ENCODE measurements around the gene APCDD1L. TPM values are rescaled to one million over a fixed set of nuclear protein-coding genes. Genes with fewer than 3 reads are reported as not detected.
A peak's percentile ranks its signal among the peaks of the same experiment; 100 is the strongest.

The APCDD1L gene
- total RNA-seq, 1 donor from 2014 or later, result 0.54 TPM

DNA sequence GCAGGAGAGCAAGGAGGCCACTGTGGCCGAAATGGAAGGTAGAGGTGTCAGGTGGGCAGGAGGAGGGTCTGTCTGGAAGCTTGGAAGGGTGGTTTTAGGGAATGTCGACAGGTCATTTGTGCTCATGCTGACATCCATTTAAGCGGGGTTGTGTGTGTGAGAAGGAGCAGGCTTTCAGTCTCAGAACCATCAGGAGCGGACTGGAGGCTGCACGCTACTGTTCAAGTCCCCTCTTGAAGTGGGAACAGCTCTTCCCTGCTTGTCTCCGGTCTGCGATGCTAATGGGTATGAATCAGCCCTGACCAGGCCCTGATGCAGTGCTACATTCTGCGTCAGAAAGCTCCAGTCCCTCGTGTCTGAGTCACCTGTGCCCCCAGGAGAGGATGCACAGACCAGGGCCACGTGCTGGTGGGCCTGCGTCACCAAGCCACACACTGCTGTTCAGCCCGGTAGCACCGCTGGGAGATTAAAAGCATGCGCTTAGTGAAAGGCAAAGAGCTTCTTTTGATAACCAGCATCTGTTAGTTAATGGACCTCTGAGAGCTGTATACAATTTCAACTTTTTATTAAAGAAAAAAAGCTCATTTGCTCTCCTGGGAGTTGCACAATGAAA, 58.0 kb downstream of the APCDD1L start:
- no peak for DNase-seq
- intact Hi-C loops (cut with DNase I), result no loop called here
- peak; percentile 47 for ATAC-seq (ENCODE audit: poor library complexity)

- DNase-seq, result no peak
- intact Hi-C loops (cut with DNase I), result no loop called here
- no peak for ATAC-seq (ENCODE audit: poor library complexity)
Measured at GRCh38 chr20:58454460-58454859, 60.7 kb downstream of the APCDD1L start.

- intact Hi-C loops (cut with DNase I), result no loop called here
- DNase-seq, result no peak
- peak; percentile 57 for ATAC-seq (ENCODE audit: poor library complexity)
Measured at GRCh38 chr20:58453391-58453790, 61.8 kb downstream of the APCDD1L start.

DNA sequence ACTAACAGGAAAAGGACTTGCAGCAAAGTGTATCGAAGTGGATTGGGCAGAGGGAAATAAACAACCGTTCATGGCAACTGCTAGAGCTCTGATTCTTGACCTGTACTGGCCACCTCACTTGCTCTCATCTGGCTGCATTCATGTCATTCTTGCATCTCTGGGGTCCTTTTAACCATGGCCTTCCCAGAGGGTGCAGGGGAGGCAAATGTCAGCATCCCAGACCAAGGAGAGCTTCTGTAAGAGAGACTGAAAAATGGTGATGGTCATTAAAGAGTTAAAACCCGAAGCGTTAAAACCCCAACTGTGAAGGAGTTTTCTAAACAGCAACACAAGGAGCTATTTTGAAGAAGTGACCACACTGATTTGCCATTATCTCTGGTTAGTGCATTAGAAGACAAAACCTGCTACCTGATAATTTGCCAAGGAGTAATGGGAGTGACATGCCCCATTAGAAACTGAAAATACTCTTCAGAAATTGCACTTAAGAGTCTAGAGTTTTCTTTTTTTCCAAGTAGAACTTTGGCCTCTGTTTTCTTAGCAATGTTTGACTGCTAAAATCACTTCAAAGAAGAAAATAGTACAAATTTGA, 62.4 kb downstream of the APCDD1L start:
- DNase-seq (no peak), ATAC-seq (ENCODE audit: poor library complexity) (no peak)
- intact Hi-C loops (cut with DNase I), result no loop called here

GRCh38 chr20:58450254-58450653, 64.9 kb downstream of the APCDD1L start:
- DNase-seq, result no peak
- no peak for ATAC-seq (ENCODE audit: poor library complexity)
- intact Hi-C loops (cut with DNase I), result no loop called here

DNA sequence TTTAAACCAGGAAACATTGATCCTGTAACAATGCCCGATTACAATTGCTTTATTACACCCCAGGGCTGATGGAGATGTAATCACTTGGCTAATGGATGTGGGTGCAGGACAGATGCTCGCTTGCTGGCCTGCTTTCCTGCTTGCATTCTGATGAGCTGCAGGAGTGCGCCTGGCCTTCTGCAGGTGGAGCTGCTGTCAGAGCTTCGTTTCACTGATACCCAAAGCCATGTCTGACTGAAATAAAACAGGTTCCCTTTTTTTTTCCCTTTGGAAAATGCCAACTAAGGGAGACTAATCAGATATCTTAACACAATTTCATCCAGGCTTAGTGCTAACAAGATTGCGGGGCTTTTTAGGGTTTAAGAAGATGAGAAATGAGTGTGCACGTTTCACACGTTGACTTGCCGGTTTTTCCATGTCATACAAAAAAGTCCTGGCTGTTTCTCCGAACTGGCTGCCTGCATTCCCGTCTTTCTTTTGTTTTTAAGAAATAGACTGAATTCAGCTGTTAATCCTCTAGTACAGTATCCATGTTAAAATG, 65.4 kb downstream of the APCDD1L start:
- no peak for DNase-seq
- intact Hi-C loops (cut with DNase I), result loop anchor here (2.0 kb wide), 1 partner anchor 213 kb away; no protein-coding TSS in a partner anchor
- no peak for ATAC-seq (ENCODE audit: poor library complexity)

DNA sequence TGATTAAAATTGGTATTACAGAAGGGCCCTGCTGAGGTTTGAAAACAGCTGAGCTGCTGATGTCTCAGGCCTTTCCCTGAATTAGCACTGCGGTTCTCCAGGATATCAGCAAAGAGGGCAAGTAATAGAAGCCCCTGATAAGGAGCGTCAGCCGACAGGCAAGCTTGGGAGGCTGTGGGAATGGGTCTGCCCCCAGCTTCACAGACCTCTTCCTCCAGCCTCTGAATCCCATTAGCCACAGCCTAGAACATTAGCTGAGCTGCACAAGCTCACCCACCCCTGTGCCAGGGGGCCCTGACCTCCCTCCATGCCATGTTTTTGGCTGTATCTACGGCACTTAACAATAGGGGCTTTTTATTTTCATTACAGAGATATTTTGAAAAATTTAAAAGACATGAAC, 66.2 kb downstream of the APCDD1L start:
- intact Hi-C loops (cut with DNase I), result loop anchor here (2.0 kb wide), 1 partner anchor 212 kb away; no protein-coding TSS in a partner anchor
- ATAC-seq (ENCODE audit: poor library complexity) (no peak), DNase-seq (no peak)

DNA sequence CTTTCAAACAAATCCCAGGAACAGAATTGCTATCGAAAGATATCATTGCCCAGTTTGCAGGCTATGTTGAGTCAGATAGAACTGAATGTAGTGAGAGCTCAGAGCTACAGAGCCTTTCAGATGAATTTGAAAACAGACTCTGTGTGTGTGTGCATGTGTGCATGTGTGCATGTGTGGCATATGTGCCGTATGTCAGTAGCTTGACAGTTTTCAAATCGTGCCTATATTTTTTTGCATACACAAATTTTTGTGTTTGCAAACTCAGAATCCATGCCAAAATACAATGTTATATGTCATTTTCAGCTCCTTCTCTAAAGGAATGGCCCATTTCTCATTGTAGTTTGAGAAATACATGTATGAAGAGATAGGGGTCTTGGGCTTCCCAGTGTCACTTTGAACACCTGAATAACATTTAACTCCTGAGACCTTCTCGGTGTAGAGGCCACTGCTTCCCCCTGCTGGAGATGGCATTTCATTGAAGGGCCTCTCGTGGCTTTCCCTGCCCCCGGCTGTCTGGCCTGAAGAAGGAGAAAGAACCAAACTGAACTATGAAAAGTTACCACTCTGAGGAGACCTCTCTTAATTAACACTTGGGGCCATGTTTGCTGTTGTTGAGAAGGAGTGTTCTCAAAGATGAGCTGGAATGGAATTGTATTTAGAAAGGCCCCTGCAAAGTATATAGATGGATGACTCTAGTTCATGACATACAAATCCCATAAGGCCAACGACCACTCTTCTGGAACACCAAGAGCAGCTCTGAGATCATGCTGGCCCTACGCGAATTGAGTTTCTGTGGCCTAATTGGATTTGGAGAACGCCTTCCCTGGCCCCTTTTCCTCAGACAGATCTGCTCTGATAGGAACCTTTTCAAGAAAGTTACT, 67.4 kb downstream of the APCDD1L start:
- peak; percentile 72 for ATAC-seq (ENCODE audit: poor library complexity)
- no peak for DNase-seq
- intact Hi-C loops (cut with DNase I), result loop anchor here (2.0 kb wide), 1 partner anchor 211 kb away; no protein-coding TSS in a partner anchor

DNA sequence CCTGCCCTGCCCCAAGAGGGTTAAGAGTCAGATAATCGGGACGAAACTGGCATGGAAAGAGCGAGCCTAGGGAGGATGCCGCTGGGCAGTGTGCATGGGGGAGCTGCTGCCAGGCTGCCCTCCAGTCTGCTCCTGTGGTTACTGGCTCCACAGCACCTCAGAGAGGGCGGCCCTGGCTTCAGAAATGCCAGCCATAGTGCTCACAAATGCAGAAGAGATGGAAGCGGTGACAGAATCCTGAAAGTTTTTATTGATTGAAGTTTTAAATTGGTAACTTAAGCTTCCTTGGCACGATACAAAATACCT, 68.3 kb downstream of the APCDD1L start:
- intact Hi-C loops (cut with DNase I), result no loop called here
- DNase-seq, result no peak
- ATAC-seq (ENCODE audit: poor library complexity), result no peak

DNA sequence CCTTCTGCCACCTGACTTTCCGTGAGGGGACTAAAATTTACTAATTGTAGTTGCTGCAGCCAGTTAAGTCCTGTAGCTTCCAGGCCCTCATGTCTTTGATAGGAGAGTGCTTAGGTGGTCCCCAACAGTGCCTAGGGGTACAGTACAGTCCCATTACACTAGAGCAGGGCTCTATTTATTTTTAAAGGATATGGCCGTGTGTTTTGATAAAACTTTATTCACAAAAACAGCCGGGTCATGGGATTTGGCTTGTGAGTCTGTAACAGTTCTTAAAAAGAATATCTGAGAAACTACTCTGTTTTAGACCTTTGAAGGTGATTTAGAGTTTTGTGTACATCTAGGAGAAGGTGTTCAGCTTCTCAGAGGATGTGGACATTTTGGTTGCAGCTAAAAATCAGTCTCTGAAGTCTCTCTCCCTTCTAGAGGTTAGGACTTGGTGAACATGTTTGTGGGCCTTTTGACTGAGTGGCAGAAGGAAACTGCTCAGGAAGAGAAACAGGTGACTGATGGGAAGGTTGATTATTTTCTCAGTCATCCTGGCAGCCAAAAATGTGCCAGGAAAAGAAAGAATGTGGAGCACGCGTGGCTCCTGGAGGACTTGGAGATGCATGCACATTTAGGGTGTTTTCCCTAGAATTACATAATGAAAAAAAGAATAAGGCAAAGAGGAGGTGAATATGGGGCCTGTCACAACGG, 68.8 kb downstream of the APCDD1L start:
- DNase-seq, result no peak
- ATAC-seq (ENCODE audit: poor library complexity), result no peak
- intact Hi-C loops (cut with DNase I), result no loop called here

DNA sequence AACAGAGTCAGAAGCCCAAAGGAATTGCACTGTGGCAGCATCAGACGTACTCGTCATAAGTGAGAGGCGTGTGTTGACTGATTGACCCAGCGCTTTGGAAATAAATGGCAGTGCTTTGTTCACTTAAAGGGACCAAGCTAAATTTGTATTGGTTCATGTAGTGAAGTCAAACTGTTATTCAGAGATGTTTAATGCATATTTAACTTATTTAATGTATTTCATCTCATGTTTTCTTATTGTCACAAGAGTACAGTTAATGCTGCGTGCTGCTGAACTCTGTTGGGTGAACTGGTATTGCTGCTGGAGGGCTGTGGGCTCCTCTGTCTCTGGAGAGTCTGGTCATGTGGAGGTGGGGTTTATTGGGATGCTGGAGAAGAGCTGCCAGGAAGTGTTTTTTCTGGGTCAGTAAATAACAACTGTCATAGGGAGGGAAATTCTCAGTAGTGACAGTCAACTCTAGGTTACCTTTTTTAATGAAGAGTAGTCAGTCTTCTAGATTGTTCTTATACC, 70.4 kb downstream of the APCDD1L start:
- DNase-seq (no peak), ATAC-seq (ENCODE audit: poor library complexity) (no peak)
- intact Hi-C loops (cut with DNase I), result loop anchor here (5.0 kb wide), 1 partner anchor 122 kb away; no protein-coding TSS in a partner anchor

DNA sequence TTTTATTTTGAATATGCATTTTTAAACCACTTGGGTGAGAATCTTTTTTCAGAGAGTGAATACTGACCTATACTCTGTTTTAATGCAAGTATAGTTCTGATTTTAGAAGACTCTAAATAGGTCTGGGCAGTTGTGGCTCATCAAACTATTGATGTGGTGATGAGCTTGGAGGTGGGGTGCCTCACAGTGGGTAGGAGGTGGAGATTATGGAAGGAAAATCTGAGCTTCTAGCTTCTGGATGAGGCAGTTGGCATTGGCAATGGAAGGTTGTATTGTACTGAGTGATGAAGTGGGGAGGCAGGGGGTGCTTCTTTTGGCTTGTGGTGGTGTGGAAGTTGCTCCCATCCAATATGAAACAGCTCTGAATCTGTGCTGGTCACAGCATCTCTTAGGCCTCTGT, 73.5 kb downstream of the APCDD1L start:
- ATAC-seq (ENCODE audit: poor library complexity) (no peak), DNase-seq (no peak)
- intact Hi-C loops (cut with DNase I), result loop anchor here (5.0 kb wide), 1 partner anchor 119 kb away; no protein-coding TSS in a partner anchor

DNA sequence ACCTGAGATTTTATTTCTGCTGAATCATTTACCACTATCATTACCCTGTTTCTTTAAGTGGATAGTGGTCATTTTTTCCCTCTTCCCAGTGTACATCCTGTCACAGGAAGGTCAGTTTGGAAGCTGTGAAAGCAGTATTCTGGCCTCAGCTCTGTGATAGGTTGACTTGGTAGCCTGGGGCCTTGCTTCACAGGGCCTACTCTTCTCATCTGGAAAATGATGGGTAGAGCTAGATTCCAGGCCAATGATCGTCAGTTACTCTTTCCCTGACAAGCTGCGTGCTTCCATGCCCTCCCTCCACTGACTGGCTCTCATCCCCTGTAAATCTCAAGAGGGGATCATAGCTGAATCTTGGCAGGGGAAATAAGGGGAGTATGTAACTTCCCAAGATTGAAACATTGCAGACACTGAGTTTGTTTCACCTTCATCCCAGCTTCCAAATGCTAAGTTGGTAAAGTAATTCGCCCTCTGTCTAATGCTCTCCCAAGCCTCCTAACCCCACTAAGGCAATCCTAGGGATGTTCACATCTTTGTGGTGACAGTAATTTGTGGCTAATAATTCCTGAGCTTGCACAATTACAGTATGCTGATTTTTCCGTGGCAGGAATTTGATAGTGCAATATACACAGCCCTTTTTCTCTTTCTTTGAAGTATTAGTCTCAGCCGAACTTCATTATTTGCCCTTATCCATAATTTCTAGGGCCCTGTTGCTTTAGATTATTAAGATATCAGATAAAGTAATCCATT, 75.0 kb downstream of the APCDD1L start:
- intact Hi-C loops (cut with DNase I), result loop anchor here (5.0 kb wide), 1 partner anchor 118 kb away; no protein-coding TSS in a partner anchor
- ATAC-seq (ENCODE audit: poor library complexity), result peak; percentile 36
- no peak for DNase-seq

- ATAC-seq (ENCODE audit: poor library complexity), result peak; percentile 61
- intact Hi-C loops (cut with DNase I), result no loop called here
- no peak for DNase-seq
Measured at GRCh38 chr20:58438970-58439808, 76.0 kb downstream of the APCDD1L start.

- DNase-seq (no peak), ATAC-seq (ENCODE audit: poor library complexity) (no peak)
- intact Hi-C loops (cut with DNase I), result no loop called here
Measured at GRCh38 chr20:58436868-58437645, 78.1 kb downstream of the APCDD1L start.

GRCh38 chr20:58435237-58435636, 80.0 kb downstream of the APCDD1L start:
- intact Hi-C loops (cut with DNase I), result no loop called here
- no peak for DNase-seq
- no peak for ATAC-seq (ENCODE audit: poor library complexity)

All from Right ventricle myocardium superior (tissue), 1 donor.